A673 (cell line): ENCODE data around the gene GALNT18.

Experiments
- CTCF ChIP-seq: fragments of 300-800, 200-600 bp; sonication (generic); conservative IDR thresholded peaks from 2 replicates; pipeline ENCODE4 v1.5.1; 2017; ENCODE audit warnings: low read depth, mild to moderate bottlenecking, antibody characterized with exemption, low read length, moderate library complexity, mixed read lengths
- EZH2 ChIP-seq: fragments of 200-600 bp; sonication (generic); IDR thresholded peaks from 2 replicates; pipeline ENCODE4 v1.6.1; 2017; ENCODE audit warnings: borderline replicate concordance, low read depth, mild to moderate bottlenecking, mixed read lengths, antibody characterized with exemption, low read length; ENCODE audit not compliant: poor library complexity, severe bottlenecking

- TF ChIP-seq EZH2 (no peak), CTCF (no peak)
Observed at GRCh38 chr11:11400121-11400520, 221.7 kb downstream of the GALNT18 start.
